Neural cell (in vitro differentiated cells): Measurements from ENCODE around the gene BABAM2.

Source experiments
- CTCF ChIP-seq: fragments of 450-650 bp; IDR thresholded peaks from 2 replicates; pipeline ENCODE4 v1.5.1; 2014; ENCODE audit warnings: antibody characterized with exemption, mild to moderate bottlenecking, moderate library complexity; ENCODE audit not compliant: poor library complexity, severe bottlenecking
- POLR2AphosphoS5 ChIP-seq: IDR thresholded peaks from 2 replicates; pipeline ENCODE4 v1.6.1; 2012
- RAD21 ChIP-seq: fragments of 450-650 bp; conservative IDR thresholded peaks from 2 replicates; pipeline ENCODE4 v1.6.1; 2014; ENCODE audit warnings: antibody characterized with exemption, mild to moderate bottlenecking, moderate library complexity

- TF ChIP-seq RAD21 (no peak), POLR2AphosphoS5 (no peak), CTCF (no peak)
These were observed 452.8 kb downstream of the BABAM2 start for GRCh38 chr2:28343184-28343942.
